K562 (cell line): ENCODE results near the gene DIPK1B. TPM values are rescaled to one million over a fixed set of nuclear protein-coding genes. Genes with fewer than 3 reads are reported as not detected.

Experiments
- ATAC-seq: fragments of 200-7000 bp; cut with Tn5 transposase; 3 replicates; pipeline ENCODE4 v1.9.1; 2020; ENCODE audit warnings: moderate library complexity
- BruUV-seq: library from RNA; stranded (reverse); fragments of 400-500 nt; replicated peaks from 2 replicates; lab custom pipeline; 2021; lab: Mats Ljungman, UMichigan
- CTCF ChIA-PET: fragments of 300-600 bp; formaldehyde crosslinking; extraction: SDS; loops from one replicate; lab custom pipeline; 2021; ENCODE audit warnings: low intra/inter-chr PET ratio; lab: Yijun Ruan, JAX
- POLR2A ChIA-PET: fragments of 300-600, 350-650 bp; sonication (Branson Sonifier 250); formaldehyde crosslinking; extraction: SDS; loops from one replicate; lab custom pipeline; 2021; ENCODE audit warnings: antibody characterized with exemption, inconsistent platforms; lab: Yijun Ruan, JAX
- DNase-seq, 4 experiments: peaks; one replicate each; pipeline versions ENCODE4 v3.0.0 to v3.0.0-alpha.2; 2011 to 2018; ENCODE audit warnings: low spot score in 3 of 4, mixed read lengths in 3 of 4; ENCODE audit errors: extremely low read depth in 1 of 4
- FAIRE-seq: peaks from 2 replicates; lab custom pipeline; 2011; peaks lifted over from hg19 to GRCh38; lab: Jason Lieb, UNC
- H2AFZ ChIP-seq: 2 replicates; pipeline ENCODE4 v1.6.0; 2011; ENCODE audit warnings: low read depth, low read length, control low read depth, inconsistent platforms
- H3K27ac ChIP-seq: fragments of 200-600 bp; 3 replicates; pipeline ENCODE4 v1.8.0; 2011; ENCODE audit warnings: low read depth, mild to moderate bottlenecking, control low read depth, inconsistent platforms, low read length, moderate library complexity, mixed read lengths; ENCODE audit errors: extremely low read depth
- H3K27me3 ChIP-seq, 2 experiments: fragments of 300-600 bp in 1 of 2; 2 replicates in 1 of 2; 3 replicates in 1 of 2; pipeline versions ENCODE4 v1.6.0 to v1.8.0; 2011; ENCODE audit warnings: inconsistent platforms in 2 of 2, low read length in 2 of 2, mild to moderate bottlenecking in 1 of 2, mixed read lengths in 1 of 2, moderate library complexity in 1 of 2; ENCODE audit not compliant: control insufficient read depth in 2 of 2, insufficient read depth in 2 of 2
- H3K36me3 ChIP-seq: fragments of 300-600 bp; 3 replicates; pipeline ENCODE4 v1.8.0; 2011; ENCODE audit warnings: mild to moderate bottlenecking, low read length, inconsistent platforms; ENCODE audit not compliant: control insufficient read depth, insufficient read depth
- H3K4me1 ChIP-seq, 2 experiments: fragments of 200-600 bp in 1 of 2; replicated peaks in 1 of 2; 2 replicates in 1 of 2; 3 replicates in 1 of 2; pipeline versions ENCODE4 v1.5.1 to v1.8.0; 2011; ENCODE audit warnings: inconsistent platforms in 2 of 2, low read length in 2 of 2, mild to moderate bottlenecking in 1 of 2, mixed read lengths in 1 of 2, moderate library complexity in 1 of 2; ENCODE audit not compliant: control insufficient read depth in 2 of 2, insufficient read depth in 2 of 2
- H3K4me2 ChIP-seq: 2 replicates; pipeline ENCODE4 v1.6.1; 2011; ENCODE audit warnings: low read length, control low read depth, inconsistent platforms, mixed read lengths; ENCODE audit not compliant: insufficient read depth
- H3K4me3 ChIP-seq: fragments of 200-600 bp; sonication (generic), shearing (Covaris generic); 2 replicates; pipeline ENCODE4 v1.5.1; 2016; ENCODE audit warnings: control low read depth, inconsistent platforms
- H3K79me2 ChIP-seq: fragments of 200-600 bp; 3 replicates; pipeline ENCODE4 v1.8.0; 2011; ENCODE audit warnings: low read length, inconsistent platforms; ENCODE audit not compliant: control insufficient read depth, insufficient read depth
- H3K9ac ChIP-seq, 2 experiments: 2 replicates each; pipeline versions ENCODE4 v1.6.0 to v1.6.1; 2011; ENCODE audit warnings: low read depth in 2 of 2, low read length in 2 of 2, control low read depth in 1 of 2, inconsistent platforms in 1 of 2, mild to moderate bottlenecking in 1 of 2, mixed read lengths in 1 of 2; ENCODE audit not compliant: insufficient read depth in 1 of 2
- H3K9me1 ChIP-seq: one replicate; pipeline ENCODE4 v1.6.0; 2011; ENCODE audit warnings: inconsistent platforms, mild to moderate bottlenecking, low read length, moderate library complexity; ENCODE audit not compliant: control insufficient read depth, insufficient read depth
- H3K9me3 ChIP-seq: replicated peaks from 2 replicates; pipeline ENCODE4 v1.5.1; 2011; ENCODE audit warnings: low read depth, low read length, inconsistent platforms; ENCODE audit not compliant: control insufficient read depth, insufficient read depth
- H4K20me1 ChIP-seq: replicated peaks from 2 replicates; pipeline ENCODE4 v1.6.1; 2011; ENCODE audit warnings: low read length, inconsistent platforms, mixed read lengths; ENCODE audit not compliant: control insufficient read depth, insufficient read depth
- BRCA1 ChIP-seq, 2 experiments: fragments of 450-650 bp in 1 of 2; sonication (generic) in 1 of 2; formaldehyde crosslinking in 1 of 2; IDR thresholded peaks; 2 replicates each; pipeline versions ENCODE4 v1.5.0 to v1.6.1; 2017 to 2020; ENCODE audit warnings: mild to moderate bottlenecking in 1 of 2, missing genetic modification reagents in 1 of 2
- DACH1 ChIP-seq: fragments of 450-650 bp; IDR thresholded peaks from 2 replicates; pipeline ENCODE4 v1.6.1; 2018; ENCODE audit not compliant: partially characterized antibody
- FOXA3 ChIP-seq, 2 experiments: fragments of 450-650 bp in 1 of 2; sonication (generic) in 1 of 2; formaldehyde crosslinking; IDR thresholded peaks in 1 of 2; conservative IDR thresholded peaks in 1 of 2; 2 replicates each; pipeline versions ENCODE4 v1.4.0 to v1.8.0; 2020 to 2022; ENCODE audit warnings: mild to moderate bottlenecking in 2 of 2, missing genetic modification reagents in 1 of 2
- IFI16 ChIP-seq: fragments of 250-450 bp; sonication (Bioruptor Pico); IDR thresholded peaks from 2 replicates; pipeline ENCODE4 v2.1.2; 2022; ENCODE audit warnings: mild to moderate bottlenecking, inconsistent platforms
- MXI1 ChIP-seq: IDR thresholded peaks from 2 replicates; pipeline ENCODE4 v1.6.1; 2011; ENCODE audit warnings: low read depth, mild to moderate bottlenecking, improper control_type of control experiment, low read length
- PHB ChIP-seq: fragments of 250-450 bp; sonication (Bioruptor Pico); IDR thresholded peaks from 2 replicates; pipeline ENCODE4 v1.5.0; 2021
- PHF8 ChIP-seq: fragments of 200-600 bp; sonication (generic); IDR thresholded peaks from 2 replicates; pipeline ENCODE4 v1.6.1; 2012; ENCODE audit warnings: mixed run types, mild to moderate bottlenecking, inconsistent platforms, low read length, moderate library complexity, borderline replicate concordance
- TOE1 ChIP-seq, 2 experiments: fragments of 450-650 bp in 1 of 2; sonication (generic) in 1 of 2; formaldehyde crosslinking in 1 of 2; IDR thresholded peaks; 2 replicates each; pipeline versions ENCODE4 v1.7.1 to v1.8.0; 2016 to 2022; ENCODE audit warnings: borderline replicate concordance in 2 of 2, mild to moderate bottlenecking in 2 of 2, antibody characterized with exemption in 1 of 2, inconsistent platforms in 1 of 2, low read depth in 1 of 2, missing genetic modification reagents in 1 of 2, moderate library complexity in 1 of 2
- ZKSCAN3 ChIP-seq: fragments of 250-450 bp; sonication (Bioruptor Pico); IDR thresholded peaks from 2 replicates; pipeline ENCODE4 v1.4.0; 2020
- WGBS: fragments of 100-300 bp; shearing (Covaris generic); methylation state at CpG from one replicate; pipeline ENCODE4 v1.1.6; 2016; ENCODE audit warnings: low coverage, mixed read lengths; ENCODE audit not compliant: insufficient coverage; ENCODE audit errors: missing lambda C conversion rate; 5-methylcytosine and 5-hydroxymethylcytosine counted together
- in situ Hi-C: fragments of 300-500 bp; cut with MboI; formaldehyde crosslinking; loops from 4 replicates; pipeline ENCODE4 v1.15.0; 2018; ENCODE audit warnings: inconsistent platforms, mixed read lengths
- intact Hi-C: fragments of 100-400 bp; cut with micrococcal nuclease; formaldehyde crosslinking; loops from 2 replicates; pipeline ENCODE4 v1.14.2; 2022
- polyA plus RNA-seq, 8 experiments: library from polyadenylated mRNA; depleted of rRNA in 4 of 8; stranded (reverse) in 5 of 8; unstranded in 3 of 8; fragments of >200 nt; fragmentation: Nextera tagmentation in 2 of 8; fragmentation: Illumina TruSeq in 1 of 8; extraction: Ambion mirVana in 2 of 8; extraction: Trizol in 1 of 8; gene quantifications; 2 replicates each; pipeline versions ENCODE4 v1.2.1 to v1.2.3, GENCODE V29; 2011 to 2014; ENCODE audit warnings: inconsistent platforms in 1 of 8, missing spikeins in 1 of 8
- total RNA-seq, 7 experiments: library from RNA; depleted of rRNA in 6 of 7; stranded (reverse); fragments of >200 nt in 6 of 7; fragmentation: Illumina TruSeq in 2 of 7; extraction: Trizol in 2 of 7; gene quantifications; 2 replicates each; pipeline versions ENCODE4 v1.2.1 to v1.2.3, GENCODE V29; 2011 to 2021; ENCODE audit warnings: low replicate concordance in 1 of 7
- TF ChIP-seq, protein P1 (sequence below): fragments of 450-650 bp; formaldehyde crosslinking; IDR thresholded peaks from 2 replicates; pipeline ENCODE4 v1.4.0; 2020; ENCODE audit warnings: mild to moderate bottlenecking, moderate library complexity
- TF ChIP-seq, protein P2 (sequence below): fragments of 150-350 bp; conservative IDR thresholded peaks from 2 replicates; pipeline ENCODE4 v1.6.1; 2014; ENCODE audit warnings: low read length

Gene DIPK1B
- total and polyA plus RNA-seq, 9 of the 15 experiments (the other 6 are each of a cell fraction or from before 2014, with no cell fraction given) = 0.08 to 22.3 (median 5.9) TPM

DNA sequence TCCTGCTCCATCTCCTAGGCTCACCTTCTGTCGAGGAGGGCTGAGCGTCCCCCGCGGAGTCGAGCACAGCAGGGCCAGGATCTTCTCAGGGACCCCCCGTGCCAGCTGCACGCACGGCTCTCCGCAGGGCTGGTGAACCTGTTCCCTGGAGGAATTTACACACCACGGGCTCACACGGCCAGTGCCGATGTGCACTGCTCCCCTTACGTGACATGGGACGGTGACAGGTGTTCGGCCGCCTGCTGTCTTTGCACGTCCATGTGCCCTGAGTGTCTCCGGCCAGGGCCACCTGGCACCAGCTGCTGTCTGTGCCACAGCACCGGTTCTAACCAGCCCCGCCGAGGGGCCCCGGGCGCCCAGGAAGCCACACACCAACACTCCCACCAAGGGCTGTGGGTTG is 16.4 kb upstream of the DIPK1B start:
- no peak overlapping the region for H3K4me2 ChIP-seq
- WGBS = 68% methylated on average over 23 of the region's 23 CpGs
- no peak overlapping the region for H3K4me3 ChIP-seq
- no TSS peak for BruUV-seq
- no peak for ATAC-seq
- no peak overlapping the region for H2AFZ ChIP-seq
- no peak for DNase-seq
- intact Hi-C loops = no loop called here
- in situ Hi-C loops = no loop called here
- peak overlapping the region in 1 of 2 experiments; percentile 69; a peak in 1 of 4 replicates for H3K9ac ChIP-seq
- H3K27me3 ChIP-seq = no peaks in the 10 kb centered on the region
- no peaks in the 10 kb centered on the region for H3K9me3 ChIP-seq
- H3K9me1 ChIP-seq = no peaks in the 10 kb centered on the region
- FAIRE-seq = no peak
- TF ChIP-seq MXI1 (no peak), PHF8 (no peak), PHB (CRISPR knock-in tag) (no peak), DACH1 (no peak), TOE1 (IDR thresholded peaks at IDR 0.05; ENCODE audit: borderline replicate concordance) (no peak), TOE1 (CRISPR knock-in tag; IDR thresholded peaks at IDR 0.05; ENCODE audit: borderline replicate concordance, low read depth) (no peak), FOXA3 (CRISPR knock-in tag; conservative IDR thresholded peaks at IDR 0.05 in 1 of 2, IDR thresholded peaks at IDR 0.05 in 1 of 2) (no peak), ZKSCAN3 (no peak), IFI16 (no peak), BRCA1 (IDR thresholded peaks at IDR 0.05) (no peak), BRCA1 (CRISPR knock-in tag; IDR thresholded peaks at IDR 0.05) (no peak)
- TF ChIP-seq, protein P1, sequence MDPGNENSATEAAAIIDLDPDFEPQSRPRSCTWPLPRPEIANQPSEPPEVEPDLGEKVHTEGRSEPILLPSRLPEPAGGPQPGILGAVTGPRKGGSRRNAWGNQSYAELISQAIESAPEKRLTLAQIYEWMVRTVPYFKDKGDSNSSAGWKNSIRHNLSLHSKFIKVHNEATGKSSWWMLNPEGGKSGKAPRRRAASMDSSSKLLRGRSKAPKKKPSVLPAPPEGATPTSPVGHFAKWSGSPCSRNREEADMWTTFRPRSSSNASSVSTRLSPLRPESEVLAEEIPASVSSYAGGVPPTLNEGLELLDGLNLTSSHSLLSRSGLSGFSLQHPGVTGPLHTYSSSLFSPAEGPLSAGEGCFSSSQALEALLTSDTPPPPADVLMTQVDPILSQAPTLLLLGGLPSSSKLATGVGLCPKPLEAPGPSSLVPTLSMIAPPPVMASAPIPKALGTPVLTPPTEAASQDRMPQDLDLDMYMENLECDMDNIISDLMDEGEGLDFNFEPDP (CRISPR knock-in tag) = no peak
- TF ChIP-seq, protein P2, sequence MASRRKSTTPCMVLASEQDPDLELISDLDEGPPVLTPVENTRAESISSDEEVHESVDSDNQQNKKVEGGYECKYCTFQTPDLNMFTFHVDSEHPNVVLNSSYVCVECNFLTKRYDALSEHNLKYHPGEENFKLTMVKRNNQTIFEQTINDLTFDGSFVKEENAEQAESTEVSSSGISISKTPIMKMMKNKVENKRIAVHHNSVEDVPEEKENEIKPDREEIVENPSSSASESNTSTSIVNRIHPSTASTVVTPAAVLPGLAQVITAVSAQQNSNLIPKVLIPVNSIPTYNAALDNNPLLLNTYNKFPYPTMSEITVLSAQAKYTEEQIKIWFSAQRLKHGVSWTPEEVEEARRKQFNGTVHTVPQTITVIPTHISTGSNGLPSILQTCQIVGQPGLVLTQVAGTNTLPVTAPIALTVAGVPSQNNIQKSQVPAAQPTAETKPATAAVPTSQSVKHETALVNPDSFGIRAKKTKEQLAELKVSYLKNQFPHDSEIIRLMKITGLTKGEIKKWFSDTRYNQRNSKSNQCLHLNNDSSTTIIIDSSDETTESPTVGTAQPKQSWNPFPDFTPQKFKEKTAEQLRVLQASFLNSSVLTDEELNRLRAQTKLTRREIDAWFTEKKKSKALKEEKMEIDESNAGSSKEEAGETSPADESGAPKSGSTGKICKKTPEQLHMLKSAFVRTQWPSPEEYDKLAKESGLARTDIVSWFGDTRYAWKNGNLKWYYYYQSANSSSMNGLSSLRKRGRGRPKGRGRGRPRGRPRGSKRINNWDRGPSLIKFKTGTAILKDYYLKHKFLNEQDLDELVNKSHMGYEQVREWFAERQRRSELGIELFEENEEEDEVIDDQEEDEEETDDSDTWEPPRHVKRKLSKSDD = no peak
- no peaks in the 10 kb centered on the region for H3K79me2 ChIP-seq
- ChIA-PET CTCF (no interaction called here), POLR2A (interaction anchor here (1.0 kb wide), 1 partner anchor 10 kb away, joined by 3 read pairs; no protein-coding TSS in a partner anchor)
- H3K36me3 ChIP-seq = no peaks in the 10 kb centered on the region
- no peaks in the 10 kb centered on the region for H4K20me1 ChIP-seq
- H3K4me1 ChIP-seq = peaks cover 10 to 67% of the 10 kb centered on the region in 2 experiments; a peak in 4 of 5 replicates
- H3K27ac ChIP-seq = no peak overlapping the region
